Kidney capillary endothelial cell (primary cell): ENCODE data around the gene THAP4.
"Not testable (repeated sequence)": the region's sequence is repeated elsewhere in the genome, so short reads cannot be mapped to it uniquely, and the experiment has no call there.

ENCODE experiments used
- DNase-seq: peaks from one replicate; pipeline ENCODE4 v3.0.0-alpha.2; 2018; ENCODE audit warnings: low spot score

The THAP4 gene

GRCh38 chr2:241612156-241613016, 24.6 kb downstream of the THAP4 start:
- no peak for DNase-seq

GRCh38 chr2:241611062-241611461, 25.9 kb downstream of the THAP4 start:
- DNase-seq, result no peak

- DNase-seq, result peak; percentile 86
Measured at GRCh38 chr2:241609859-241610793, 26.8 kb downstream of the THAP4 start.

- no peak for DNase-seq
Measured at GRCh38 chr2:241608881-241609280, 28.1 kb downstream of the THAP4 start.

GRCh38 chr2:241607162-241607885, 29.6 kb downstream of the THAP4 start:
- no peak for DNase-seq

GRCh38 chr2:241606186-241606585, 30.8 kb downstream of the THAP4 start:
- no peak for DNase-seq

GRCh38 chr2:241603686-241604085, 33.3 kb downstream of the THAP4 start:
- no peak for DNase-seq

- no peak for DNase-seq
Measured at GRCh38 chr2:241602720-241603119, 34.2 kb downstream of the THAP4 start.

GRCh38 chr2:241601841-241602240, 35.1 kb downstream of the THAP4 start:
- no peak for DNase-seq

GRCh38 chr2:241599615-241600014, 37.3 kb downstream of the THAP4 start:
- no peak for DNase-seq

- DNase-seq, result no peak
Measured at GRCh38 chr2:241598487-241598886, 38.5 kb downstream of the THAP4 start.

- DNase-seq, result no peak
Measured at GRCh38 chr2:241598061-241598460, 38.9 kb downstream of the THAP4 start.

GRCh38 chr2:241597561-241597960, 39.4 kb downstream of the THAP4 start:
- no peak for DNase-seq

- DNase-seq, result no peak
Measured at GRCh38 chr2:241595600-241596140, 41.3 kb downstream of the THAP4 start.

- no peak for DNase-seq
Measured at GRCh38 chr2:241593271-241593670, 43.7 kb downstream of the THAP4 start.

GRCh38 chr2:241592126-241592845, 44.7 kb downstream of the THAP4 start:
- no peak for DNase-seq

- DNase-seq, result not testable (repeated sequence)
Measured at GRCh38 chr2:241590496-241591455, 46.2 kb downstream of the THAP4 start.

GRCh38 chr2:241589863-241590262, 47.1 kb downstream of the THAP4 start:
- not testable (repeated sequence) for DNase-seq

- DNase-seq, result no peak
Measured at GRCh38 chr2:241586564-241587264, 50.2 kb downstream of the THAP4 start.
